ENCODE data around the gene MVB12B.

MVB12B gene

DNA sequence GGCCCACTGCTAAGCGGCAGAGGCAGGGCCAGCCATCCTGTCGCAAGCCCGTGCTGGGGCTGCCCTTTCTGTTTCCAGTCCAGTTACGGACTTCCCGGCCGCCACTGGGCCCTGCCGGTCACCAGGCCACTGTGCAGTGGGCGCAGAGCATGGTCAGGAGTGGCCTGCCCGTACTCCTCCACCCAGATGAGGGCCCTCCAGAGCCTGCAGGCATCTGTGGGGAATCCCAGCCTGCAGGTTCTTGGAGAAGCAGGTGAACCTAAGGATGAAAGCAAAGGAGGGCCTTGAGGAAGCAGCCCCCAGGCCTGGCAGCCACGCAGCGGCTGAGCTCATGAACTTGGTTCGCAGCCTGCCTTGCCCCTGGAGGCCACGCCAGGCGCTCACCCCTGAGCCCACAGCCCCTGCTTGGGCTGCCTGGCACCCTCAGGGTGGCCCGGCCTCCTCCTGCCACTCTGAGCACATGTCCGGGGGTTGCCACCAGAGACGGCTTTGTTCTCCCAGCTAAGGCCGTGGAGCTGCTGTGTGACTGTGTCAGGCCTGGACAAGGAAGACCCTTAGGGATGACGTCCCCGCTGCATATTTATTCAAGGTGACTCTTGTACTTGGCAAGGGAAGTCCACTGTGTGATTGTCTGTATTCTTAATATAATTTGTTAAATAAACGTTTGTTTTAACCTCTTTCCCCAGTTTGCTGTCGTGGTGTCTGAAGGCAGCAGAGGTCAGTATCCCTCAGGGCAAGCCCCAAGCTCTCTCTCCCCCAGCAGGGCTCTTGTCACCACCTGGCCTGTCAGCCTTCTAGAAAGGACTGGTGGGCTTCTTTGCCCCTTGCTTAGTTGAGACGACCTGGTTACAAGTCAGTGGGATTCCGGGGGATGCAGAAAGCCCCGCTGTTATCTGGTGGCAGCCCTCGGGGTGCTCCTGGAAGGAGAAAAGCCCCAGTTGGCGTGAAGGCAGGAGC lies 180.0 kb downstream of the MVB12B start:
- DNase-seq (ENCODE audit: low spot score) = no peak

DNA sequence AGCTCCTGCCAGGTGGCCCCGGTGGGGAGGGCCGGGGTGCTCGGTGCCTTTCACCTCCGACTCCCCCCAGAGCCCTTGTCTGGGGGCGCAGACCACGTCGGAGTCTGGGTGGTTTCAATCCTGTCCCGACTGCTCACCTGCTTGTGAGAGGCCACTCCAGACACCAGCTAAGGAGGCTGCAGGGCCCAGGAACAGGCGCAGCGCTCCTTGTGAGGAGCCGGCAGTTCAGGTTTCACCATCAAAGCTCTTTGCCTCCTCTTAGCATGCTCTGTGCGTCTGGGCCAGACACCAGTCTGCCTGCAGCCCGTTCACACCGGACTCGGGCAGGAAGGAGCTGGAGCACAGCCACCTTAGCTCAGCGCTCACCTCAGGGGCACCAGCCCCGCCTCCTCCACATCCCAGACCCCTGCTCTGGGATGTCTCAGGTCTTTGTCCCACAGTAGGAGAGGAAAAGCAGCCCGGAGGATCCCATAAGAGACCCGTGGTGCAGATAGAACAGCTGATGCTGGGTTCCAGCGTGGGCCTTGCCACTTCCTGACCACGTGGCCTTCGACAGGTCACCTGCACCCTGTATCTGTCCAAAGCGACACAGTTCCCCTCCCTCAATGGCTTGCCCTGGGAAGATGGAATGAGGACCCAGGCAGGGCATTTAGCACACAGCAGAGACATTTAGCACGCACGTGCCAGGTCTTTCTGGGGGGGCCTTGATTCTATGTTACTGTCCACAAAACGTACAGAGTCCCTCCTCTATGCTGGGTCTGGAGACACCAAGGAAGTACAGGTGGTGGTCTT lies 180.9 kb downstream of the MVB12B start:
- no peak for DNase-seq (ENCODE audit: low spot score)

DNA sequence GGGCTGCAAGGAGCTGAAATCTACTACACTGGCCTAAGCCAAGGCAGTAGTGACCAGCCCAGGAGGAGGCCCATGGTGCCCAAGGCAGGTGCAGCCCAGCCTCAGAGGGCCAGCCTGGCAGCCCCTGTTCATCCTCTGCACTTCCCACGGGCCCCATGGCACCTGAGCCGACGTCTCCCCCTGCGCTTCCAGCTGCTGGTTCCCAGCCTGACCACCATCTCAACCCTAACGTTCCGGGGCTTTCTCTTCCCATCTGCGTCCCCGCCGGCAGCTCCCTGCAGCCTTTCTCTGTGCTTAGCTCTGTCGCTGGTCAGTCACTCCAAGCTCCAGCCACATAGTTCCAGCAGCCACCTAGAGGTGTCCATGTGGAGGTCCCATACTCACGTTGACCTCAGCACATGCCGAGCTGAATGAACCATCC lies 181.6 kb downstream of the MVB12B start:
- no peak for DNase-seq (ENCODE audit: low spot score)

DNA sequence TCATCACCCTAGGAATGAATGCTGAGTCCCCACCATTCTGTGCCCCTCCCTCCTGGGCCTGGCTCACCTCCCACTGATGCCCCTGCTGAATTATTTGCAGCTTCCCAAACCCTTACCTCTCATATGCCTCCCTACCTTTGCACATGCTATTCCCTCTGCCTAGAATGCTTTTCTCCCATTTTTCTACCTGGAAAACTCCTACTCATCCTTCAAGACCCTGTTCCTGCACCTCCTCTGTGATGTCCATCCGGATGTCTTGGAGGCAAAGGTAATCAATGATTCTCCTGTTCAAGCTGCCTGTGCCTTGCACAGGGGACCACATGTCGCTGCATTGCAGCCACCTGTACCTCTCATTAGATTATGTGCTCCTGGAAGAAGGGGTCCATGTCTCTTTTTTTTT lies 182.3 kb downstream of the MVB12B start:
- no peak for DNase-seq (ENCODE audit: low spot score)

DNA sequence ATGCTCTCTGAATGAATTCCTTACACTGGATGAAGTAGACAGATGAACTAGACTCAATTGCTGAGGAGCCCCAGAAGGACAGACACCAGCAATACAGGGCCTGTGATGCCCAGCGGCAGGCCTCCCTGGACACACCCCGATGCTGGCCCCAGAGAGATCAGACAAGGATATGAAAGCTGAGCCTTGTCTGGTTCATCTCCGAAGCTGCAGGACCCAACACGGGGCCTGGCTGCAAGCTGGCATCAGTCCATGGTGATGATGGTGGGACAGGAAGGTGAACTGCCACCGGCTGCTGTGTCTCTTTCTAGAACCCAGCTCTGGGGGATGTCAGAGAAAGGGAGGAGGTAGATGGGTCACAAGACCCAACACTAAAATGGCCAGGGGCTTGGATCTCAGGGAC lies 183.1 kb downstream of the MVB12B start:
- no peak for DNase-seq (ENCODE audit: low spot score)

DNA sequence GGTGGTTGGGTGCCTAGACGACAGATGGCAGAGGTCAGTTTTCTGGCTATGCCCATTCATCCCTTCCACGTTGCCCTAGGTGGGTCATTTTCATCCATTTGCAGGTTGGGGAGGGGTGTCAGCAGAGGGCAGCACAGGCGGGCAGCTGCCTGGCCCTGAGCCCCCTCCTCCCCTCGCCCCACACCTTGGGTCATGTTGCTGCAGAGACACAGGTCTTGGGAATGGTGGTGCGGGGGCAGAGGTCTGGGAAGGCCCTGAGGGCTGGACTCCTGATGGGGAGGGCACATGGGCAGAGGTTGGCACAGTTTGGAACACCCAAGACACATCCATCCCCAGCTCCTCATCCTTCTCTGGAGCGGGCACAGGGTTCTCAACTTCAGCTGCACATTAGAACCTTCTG lies 183.9 kb downstream of the MVB12B start:
- DNase-seq (ENCODE audit: low spot score) = no peak

DNA sequence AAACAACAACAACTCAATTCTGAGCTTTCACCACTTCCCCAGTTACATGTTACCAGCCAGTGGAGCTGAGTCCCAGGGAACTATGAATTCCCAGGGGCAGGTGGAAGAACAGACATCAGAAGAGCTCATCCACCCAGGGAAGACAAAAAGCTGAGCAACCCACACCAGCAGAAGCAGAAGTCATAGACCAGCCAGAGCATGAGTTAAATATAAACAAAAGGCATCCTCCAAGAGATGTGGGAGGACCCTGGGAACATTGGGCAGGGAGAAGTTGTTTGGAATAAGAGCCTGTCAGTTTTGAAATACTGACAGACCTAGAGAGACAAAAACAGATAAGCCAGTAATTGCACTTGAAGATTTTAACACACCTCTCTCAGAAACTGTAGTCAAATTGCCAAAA lies 184.8 kb downstream of the MVB12B start:
- DNase-seq (ENCODE audit: low spot score) = no peak

DNA sequence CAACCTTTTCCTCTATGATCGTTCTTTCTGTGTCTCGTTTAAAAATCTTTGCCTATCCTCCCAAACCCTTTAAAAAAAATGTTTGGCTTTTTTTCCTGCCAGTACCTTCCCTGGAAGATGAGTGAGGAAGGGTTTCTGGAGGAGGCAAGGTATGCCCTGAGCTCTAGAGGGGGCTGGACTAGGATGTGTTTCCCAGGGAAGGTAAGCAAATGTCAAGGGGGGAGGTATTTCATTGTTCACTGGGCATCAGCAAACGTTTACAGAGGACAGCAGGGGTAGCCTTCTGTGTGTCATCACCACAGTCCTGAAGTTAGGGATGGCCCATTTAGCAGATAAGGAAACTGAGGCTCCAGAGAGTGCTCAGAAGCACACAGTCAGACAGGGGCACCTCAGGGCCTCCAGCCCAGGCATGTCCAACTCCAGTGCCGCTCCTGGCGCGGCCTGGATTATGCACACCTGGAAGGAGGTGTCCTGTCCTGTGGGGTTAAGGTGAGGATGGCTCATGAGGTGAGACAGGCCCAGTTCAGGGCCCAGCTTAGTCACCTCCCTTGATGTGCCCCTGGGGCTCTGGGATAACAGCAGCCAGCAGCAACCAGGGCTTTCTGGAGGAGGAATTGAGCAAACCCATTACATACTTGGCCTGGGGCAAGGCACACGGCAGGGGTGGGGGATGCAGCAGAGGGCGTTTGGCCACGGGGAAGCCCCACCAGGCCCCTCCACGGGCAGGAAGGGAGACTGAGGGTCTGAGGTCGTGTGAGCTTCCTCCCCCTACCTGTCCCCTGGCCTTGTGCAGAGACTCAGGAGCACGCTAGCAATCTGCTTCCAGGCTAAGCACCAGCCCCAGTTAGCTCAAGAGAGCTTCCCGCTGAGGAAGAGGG lies 186.8 kb downstream of the MVB12B start:
- no peak for DNase-seq (ENCODE audit: low spot score)

DNA sequence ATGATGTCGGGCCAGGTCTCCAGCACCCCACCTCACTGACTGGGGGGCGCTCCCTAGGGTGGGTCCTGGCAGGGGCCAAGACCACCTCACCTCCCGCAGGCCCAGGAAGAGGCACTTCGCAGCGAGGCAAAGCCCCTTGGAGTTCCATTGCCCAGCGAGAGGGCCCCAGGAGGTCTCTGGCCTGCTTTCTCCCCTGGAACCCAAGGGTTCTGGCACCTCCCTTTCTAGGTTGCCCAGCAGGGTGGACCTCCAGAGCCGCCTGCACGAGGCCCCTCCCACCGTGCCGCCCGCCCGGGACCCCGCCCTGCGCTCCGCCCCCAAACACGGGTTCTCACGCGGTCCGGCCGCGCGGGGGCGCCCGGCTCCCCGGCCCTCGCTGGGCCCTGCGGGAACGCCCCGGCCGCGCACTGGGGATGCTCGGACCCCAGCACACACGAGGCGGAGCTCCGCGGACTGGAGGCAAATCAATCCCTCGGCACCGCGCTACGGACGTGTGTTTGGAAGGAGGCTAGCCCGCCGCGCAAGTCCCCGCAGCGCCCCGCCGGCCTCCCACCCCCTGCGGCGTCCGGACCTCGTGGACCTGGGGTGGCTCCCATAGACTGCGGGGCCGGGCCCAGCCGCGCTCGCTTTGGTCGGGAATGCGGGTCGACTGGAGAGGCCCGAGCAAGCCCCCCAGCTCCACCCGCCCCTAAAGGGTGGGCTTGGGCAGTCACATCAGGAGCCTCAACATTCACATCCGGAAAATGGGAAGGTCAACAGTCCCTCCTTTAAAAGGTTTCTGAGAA lies 187.6 kb downstream of the MVB12B start:
- peak; percentile 55 for DNase-seq (ENCODE audit: low spot score)

DNA sequence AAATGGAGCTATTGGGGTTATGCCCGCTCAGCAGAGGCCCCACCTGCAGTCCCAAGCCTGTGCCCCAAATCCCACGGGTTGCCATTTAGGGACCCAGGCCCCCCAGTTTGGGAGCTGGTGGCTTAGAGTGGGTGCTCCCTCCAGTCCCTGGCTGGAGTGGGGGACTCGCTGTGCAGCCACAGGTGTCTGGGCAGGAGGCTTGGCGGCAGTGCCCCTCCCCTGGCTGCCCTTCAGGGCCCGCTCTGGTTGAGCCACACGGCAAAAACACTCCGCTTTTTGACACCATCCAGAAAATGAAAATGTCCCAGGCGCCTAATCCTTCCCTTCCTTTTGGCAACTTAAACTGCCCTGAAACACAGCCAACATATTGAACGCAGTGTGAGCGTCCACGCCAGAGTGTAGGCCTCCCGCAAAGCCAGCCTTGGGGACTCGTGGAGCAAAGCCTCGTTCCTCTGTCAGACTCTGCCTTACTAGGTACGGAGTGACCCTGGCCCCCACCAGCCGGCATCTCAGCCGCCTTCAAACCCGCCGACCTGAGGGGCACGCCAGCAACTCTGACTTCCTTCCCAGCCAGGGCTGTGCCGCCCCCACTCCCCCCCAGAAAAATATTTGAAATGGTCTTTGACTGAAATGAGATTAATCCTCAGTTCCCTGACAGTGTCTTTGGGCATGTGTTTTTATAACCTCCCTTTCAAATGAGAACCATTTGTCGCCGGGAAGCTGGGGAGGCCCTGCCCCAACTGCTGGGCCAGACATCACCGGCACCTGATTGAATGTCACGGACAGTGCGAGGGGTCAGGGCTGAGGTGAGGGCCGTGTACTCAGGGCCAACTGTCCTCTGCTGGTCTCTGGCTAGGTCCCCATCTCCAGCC lies 188.6 kb downstream of the MVB12B start:
- no peak for DNase-seq (ENCODE audit: low spot score)

DNA sequence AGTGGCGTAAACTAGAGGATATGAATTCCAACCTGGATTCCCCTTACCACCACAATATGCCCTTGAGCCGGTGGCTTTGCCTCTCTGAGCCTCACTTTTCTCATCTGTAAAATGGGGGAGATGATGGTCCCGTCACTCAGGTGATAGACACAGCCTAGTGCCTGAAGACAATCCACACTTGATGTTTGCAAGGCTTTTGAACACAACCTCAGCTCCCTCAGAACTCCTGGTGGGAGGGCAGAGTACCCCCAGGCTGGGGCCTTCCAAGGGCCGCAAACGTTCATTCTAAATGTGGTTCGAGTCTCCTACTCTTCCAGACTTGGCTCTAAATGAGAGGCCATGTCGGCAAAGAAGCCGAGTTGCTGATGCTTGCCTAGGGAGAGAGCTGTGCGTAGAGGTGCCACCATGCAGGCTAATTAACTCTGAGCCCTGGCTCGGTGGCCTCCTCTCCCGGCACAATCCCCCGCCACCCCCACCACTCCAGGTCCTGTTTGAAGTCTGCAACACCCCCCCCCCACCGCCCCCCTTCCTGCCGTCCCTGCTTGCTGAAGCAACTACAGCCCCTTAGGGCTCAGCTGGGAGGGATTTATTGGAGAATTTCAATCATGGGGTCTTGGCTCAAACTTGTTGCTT lies 189.4 kb downstream of the MVB12B start:
- no peak for DNase-seq (ENCODE audit: low spot score)

DNA sequence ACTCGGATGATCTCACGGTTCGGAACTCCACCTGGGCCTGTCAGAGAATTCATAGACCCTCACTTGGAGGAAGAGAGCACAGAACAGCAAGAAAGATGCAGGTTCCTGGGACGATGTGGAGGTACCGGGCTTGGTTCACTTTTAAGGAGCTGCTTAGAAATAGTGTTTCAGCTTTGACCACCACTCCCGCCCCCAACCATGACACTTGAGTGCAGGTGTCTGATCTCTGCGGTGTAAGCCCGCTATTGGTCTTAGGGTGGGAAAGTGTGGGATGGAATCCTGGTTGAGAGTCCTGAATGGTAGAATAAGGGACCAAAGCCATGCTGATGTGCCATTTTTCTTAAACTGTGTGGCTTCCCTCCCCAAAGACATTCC lies 189.9 kb downstream of the MVB12B start:
- DNase-seq (ENCODE audit: low spot score) = no peak

DNA sequence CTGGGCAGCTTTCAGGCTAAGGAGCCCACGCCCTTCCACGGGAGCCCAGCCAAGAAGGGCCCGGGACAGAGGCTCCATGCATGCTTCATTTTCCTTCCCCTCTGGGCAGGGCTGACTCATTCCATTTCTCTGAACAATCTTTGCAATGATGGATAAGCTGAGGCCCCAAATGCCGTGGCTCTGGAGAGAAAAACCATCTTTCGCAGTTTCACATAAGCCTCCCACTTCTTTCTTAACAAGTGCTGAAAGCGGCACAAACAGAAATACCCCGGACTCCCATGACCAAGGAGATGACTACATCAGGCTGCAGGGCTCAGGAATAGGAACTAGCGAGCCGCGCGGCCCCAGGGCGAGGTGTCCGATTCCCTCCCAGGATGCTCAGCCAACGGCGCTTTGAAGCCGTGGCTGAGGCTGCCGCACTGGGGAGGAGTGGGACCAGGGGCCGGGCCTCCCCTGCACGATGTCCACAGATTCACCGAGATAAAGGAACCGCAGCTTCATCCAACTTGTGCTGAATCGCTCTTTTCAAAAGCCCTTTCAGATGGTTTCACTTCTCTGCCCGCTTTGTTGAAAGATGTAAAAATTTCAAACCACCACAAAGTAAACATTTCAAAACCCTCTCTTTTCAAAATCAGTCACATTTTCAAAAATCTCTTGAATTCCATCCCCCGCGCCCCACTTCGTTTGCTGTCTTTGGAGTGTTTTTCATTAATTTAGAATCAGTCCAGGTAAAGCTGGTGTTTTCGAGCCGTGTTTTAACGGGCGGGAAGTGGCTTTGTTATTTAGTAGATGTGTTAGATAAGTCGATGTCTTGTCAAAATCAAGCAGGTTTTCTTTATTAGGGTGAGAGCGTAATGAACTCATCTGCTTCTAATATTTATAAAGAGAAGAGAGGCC lies 190.6 kb downstream of the MVB12B start:
- DNase-seq (ENCODE audit: low spot score) = peak; percentile 38

DNA sequence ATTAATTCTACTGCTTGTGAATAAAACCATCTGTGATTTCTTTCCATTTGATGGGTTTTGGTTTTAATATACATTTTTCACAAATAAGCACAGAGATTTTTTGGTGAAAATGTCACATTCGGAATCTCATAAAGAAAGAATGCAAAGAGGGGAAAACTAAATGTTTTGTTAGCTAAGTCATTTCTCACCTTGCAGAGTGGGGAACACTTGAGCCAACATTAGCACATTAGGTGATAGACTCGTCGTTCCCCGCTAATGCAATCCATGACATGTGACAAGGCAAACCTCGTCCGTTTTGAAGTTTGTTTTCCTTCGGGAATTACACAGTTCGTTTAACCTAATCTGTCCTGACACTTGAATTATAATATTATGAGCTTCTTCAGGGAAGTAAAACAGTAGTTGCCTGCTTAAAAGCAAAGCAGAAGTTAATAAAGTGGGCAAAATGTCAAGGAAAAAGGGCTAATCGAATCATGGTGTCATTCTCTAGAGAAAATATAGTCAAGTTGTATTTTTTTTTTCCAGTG lies 191.3 kb downstream of the MVB12B start:
- DNase-seq (ENCODE audit: low spot score) = no peak

DNA sequence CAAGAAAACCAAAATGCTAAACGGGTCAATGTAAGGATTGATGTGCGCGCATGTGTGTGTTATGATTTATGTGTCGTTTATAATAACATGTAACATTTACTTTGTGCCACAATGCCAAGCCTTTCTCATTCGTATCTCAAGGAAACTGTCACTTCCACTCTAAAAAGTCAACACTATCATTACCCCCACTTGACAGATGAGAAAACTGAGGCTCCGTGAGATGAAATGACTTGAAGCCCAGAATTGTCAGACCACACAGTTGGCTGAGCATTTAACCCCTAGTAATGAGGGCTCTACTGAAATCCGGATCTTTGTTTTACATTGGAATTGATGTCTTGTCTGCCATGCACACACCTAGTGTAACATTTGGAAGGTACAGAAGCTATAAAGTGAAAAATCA lies 192.1 kb downstream of the MVB12B start:
- DNase-seq (ENCODE audit: low spot score) = no peak

DNA sequence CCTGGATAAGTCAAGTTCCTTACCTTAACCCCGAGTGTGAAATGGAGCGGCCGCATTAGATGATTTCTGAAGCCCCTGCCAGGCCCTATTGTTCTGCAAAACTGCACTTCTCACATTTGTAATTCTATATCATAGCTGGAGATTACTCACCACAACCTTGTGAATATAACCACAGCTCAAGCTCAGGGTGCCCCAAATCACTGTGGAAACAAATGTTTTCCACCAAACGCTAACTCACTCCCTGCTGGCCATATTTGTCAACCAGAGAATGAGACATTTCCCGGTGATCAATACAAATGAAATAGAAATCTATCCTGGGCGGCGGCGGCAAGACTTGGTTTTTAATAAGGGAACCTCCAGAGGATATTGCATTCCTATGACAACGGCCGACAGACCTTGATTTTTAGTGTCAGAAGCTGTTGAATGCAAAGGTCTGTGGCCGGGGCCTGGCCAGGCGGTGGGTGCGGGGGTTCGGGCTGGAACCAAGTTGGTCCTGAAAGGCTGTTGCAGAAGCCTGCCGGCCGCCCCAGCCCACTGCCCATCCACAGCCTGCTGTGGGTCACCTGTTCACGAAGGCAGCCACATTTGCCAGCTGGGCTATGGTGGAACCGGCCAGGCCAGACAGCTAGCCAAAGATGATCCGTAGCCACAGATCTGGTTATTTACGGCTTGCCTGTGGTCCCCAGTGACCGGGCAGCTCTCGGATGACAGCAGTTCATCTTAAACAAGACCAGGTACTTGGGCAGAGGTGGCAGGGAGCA lies 193.2 kb downstream of the MVB12B start:
- peak; percentile 40 for DNase-seq (ENCODE audit: low spot score)

DNA sequence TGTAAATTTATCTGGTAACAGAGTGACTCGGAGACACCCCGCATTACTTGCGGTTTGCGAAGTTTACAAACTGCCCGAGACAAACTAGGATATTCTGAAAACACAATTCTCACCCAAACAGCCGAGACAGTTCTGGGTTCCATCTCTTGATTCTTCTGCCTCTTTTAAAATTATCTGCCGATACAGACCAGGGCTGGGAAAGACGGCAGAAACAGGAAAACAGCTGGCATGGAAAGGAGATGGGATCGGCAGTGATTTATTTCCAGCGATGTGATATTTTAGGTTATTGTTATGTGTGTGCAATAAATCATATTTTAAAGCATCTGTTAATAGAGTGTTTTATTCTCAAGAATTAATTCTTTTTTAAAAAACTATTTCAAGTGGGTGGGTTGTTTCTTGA lies 193.8 kb downstream of the MVB12B start:
- no peak for DNase-seq (ENCODE audit: low spot score)

DNA sequence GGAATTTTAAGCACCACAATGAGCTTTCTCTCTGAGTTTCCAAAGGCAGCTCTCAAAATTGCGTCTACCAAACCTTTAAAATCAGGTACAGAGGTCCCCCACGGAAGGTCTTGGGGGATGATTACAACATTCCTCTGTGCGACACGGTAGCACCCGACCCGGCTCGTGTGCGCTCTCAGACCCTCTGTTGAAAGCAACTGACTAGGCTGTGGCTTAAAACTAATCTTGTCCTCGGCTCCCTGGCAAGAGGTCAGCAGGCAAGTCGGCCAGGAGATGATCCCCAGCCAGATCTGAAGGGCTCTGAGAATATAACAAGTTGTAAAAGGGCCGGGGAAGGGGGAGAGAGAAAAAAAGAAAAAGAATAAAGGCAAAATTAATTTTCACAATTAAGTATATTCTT lies 194.5 kb downstream of the MVB12B start:
- DNase-seq (ENCODE audit: low spot score) = no peak
